Colonic mucosa (tissue), 4 donors: ENCODE results near the gene CACNA1D. TPM values are rescaled to one million over a fixed set of nuclear protein-coding genes. Genes with fewer than 3 reads are reported as not detected.

ENCODE experiments used
- DNase-seq: peaks from one replicate; pipeline ENCODE4 v3.0.0-alpha.2; 2020
- H3K27ac ChIP-seq: fragments of 200-600 bp; one replicate; pipeline ENCODE4 v1.8.0; 2021
- H3K27me3 ChIP-seq: fragments of 200-600 bp; one replicate; pipeline ENCODE4 v1.8.0; 2021
- H3K36me3 ChIP-seq: fragments of 200-600 bp; one replicate; pipeline ENCODE4 v1.8.0; 2021
- H3K4me1 ChIP-seq: fragments of 200-600 bp; one replicate; pipeline ENCODE4 v1.8.0; 2021; ENCODE audit warnings: mild to moderate bottlenecking
- H3K4me3 ChIP-seq: fragments of 200-600 bp; one replicate; pipeline ENCODE4 v1.8.0; 2021
- H3K9ac ChIP-seq, 2 donors: one replicate each; pipeline ENCODE4 v1.7.0; 2013; ENCODE audit warnings: control low read depth in 2 of 2, low read depth in 2 of 2, low read length in 2 of 2
- H3K9me3 ChIP-seq: fragments of 200-600 bp; one replicate; pipeline ENCODE4 v1.8.0; 2021
- intact Hi-C: fragments of 100-400 bp; cut with DNase I; formaldehyde crosslinking; loops from one replicate; pipeline ENCODE4 v1.14.1; 2022
- total RNA-seq, 2 donors: library from RNA; stranded (reverse); fragmentation: NEBNext Ultra II Directional in 1 of 2; extraction: Animal tissue kit (Norgen Biotek cat#: 25700) in 1 of 2; gene quantifications; one replicate each; pipeline ENCODE4 v1.2.1, GENCODE V29; 2021
- TF ChIP-seq, protein P1 (sequence below): fragments of 200-600 bp; IDR thresholded peaks from one replicate; pipeline ENCODE4 v1.8.0; 2022; ENCODE audit warnings: antibody characterized with exemption, mild to moderate bottlenecking
- donor health status: healthy.
- donor health status: DM: no; HTN: no; CAD: no.
- donor health status: DM: no; HTN: no; CAD: no.

CACNA1D gene
- total RNA-seq, 2 donors from 2014 or later: 9.6 to 17.1 TPM

DNA sequence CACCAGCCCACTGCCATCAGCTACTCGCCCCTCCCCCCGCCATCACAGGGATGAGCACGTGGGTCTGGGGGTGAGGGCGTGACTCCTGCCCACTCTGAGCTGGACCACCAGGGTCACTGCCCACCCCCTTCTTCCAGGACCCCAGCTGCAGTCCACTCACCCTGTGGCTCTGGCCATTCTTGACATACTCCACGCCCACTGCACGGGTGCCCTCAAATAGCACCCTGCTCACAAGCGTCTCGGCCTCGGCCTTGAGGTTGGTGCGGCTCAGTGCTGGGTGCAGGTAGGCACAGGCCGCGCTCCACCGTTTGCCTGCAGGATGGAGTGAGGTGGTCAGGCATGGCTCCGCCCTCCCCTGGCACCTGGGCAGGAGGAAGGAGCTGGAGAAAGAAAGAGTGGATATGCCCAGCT is 327.9 kb downstream of the CACNA1D start:
- H3K36me3 ChIP-seq: no peaks in the 10 kb centered on the region
- TF ChIP-seq, protein P1, sequence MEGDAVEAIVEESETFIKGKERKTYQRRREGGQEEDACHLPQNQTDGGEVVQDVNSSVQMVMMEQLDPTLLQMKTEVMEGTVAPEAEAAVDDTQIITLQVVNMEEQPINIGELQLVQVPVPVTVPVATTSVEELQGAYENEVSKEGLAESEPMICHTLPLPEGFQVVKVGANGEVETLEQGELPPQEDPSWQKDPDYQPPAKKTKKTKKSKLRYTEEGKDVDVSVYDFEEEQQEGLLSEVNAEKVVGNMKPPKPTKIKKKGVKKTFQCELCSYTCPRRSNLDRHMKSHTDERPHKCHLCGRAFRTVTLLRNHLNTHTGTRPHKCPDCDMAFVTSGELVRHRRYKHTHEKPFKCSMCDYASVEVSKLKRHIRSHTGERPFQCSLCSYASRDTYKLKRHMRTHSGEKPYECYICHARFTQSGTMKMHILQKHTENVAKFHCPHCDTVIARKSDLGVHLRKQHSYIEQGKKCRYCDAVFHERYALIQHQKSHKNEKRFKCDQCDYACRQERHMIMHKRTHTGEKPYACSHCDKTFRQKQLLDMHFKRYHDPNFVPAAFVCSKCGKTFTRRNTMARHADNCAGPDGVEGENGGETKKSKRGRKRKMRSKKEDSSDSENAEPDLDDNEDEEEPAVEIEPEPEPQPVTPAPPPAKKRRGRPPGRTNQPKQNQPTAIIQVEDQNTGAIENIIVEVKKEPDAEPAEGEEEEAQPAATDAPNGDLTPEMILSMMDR: no peak
- DNase-seq: no peak
- H3K4me3 ChIP-seq: no peak overlapping the region
- no peaks in the 10 kb centered on the region for H3K9me3 ChIP-seq
- H3K27ac ChIP-seq: no peak overlapping the region
- no peaks in the 10 kb centered on the region for H3K4me1 ChIP-seq
- intact Hi-C loops: no loop called here
- no peak overlapping the region for H3K9ac ChIP-seq
- H3K27me3 ChIP-seq: no peaks in the 10 kb centered on the region

DNA sequence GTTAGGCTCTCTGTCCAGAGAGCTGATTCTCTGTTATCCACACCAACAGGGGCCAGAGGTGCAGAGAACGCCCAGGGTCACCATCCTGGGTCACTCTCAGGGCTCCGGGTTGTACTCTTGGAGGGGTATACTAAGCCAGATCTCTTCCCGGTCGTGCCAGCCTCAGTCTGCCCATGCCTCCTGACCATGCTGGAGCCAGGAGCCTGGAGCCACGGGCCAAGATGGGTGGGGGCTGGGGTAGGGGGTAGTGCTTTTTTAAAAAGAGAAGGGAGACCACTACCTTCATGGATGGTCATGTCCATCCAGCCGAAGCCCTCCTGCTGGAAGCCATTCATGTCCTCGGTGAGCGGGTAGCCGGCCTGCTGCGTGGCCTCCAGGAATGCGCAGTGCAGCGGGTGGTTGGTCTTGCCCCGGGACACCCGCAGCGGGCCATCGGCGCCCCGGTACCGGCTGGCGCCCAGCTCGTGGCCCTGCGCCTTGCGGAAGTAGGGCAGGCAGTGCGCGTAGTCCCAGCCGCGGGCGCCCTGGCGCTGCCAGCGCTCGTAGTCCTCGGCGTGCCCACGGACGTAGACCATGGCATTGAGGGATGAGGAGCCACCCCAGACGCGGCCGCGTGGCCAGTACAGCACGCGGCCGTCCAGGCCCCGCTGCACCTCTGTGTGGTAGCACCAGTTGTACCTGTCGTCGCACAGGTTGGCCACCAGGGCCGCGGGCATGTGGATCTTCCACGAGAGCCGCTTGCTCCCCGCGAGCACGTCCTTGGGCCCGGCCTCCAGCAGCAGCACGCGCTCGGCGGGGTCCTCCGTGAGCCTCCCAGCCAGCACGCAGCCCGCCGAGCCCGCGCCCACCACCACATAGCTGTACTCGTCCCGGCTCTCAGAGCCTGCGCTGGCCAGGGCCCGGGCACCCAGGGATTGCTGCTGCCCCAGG is 328.9 kb downstream of the CACNA1D start:
- no peak overlapping the region for H3K9ac ChIP-seq
- TF ChIP-seq, protein P1: no peak
- no peak overlapping the region for H3K4me3 ChIP-seq
- no peaks in the 10 kb centered on the region for H3K27me3 ChIP-seq
- DNase-seq: no peak
- no peak overlapping the region for H3K27ac ChIP-seq
- no peaks in the 10 kb centered on the region for H3K9me3 ChIP-seq
- no peaks in the 10 kb centered on the region for H3K4me1 ChIP-seq
- intact Hi-C loops: no loop called here
- H3K36me3 ChIP-seq: no peaks in the 10 kb centered on the region

DNA sequence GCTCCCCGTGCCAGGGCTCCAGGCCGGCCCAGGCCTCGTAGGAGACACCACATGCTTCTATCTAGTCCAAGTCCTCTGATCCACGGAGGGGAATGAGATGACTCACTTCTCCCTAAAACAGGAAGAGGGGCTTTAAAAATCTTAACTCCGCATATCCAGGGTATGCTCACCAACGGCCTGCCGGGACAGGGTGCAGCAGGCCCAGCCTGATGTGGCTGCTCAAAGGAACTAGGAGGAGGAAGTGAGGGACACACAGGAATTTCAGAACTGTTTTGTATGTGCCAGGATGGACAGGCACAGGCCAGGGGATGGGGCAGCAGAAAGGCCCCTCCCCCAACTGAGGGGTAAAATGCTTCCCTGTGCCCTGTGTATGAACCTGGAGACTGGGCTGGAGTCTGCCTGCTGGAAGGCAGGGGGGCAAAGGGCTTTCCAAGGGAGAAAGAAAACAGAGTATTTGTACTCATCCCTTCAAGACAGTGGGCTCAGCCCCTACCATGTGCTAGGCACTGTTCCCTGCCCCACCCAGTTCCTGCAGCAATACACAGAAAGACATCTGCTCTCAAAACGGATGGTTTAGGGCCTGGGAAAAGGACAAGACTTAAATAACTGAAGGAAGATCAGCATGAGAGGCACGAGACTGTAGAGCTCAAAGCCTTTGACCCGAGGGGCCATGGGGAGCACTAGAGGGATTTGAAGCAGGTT is 329.7 kb downstream of the CACNA1D start:
- no peak overlapping the region for H3K4me3 ChIP-seq
- no peaks in the 10 kb centered on the region for H3K36me3 ChIP-seq
- H3K4me1 ChIP-seq: no peaks in the 10 kb centered on the region
- H3K9me3 ChIP-seq: no peaks in the 10 kb centered on the region
- H3K27me3 ChIP-seq: no peaks in the 10 kb centered on the region
- DNase-seq: no peak
- intact Hi-C loops: no loop called here
- H3K9ac ChIP-seq: no peak overlapping the region
- TF ChIP-seq, protein P1: no peak
- no peak overlapping the region for H3K27ac ChIP-seq

DNA sequence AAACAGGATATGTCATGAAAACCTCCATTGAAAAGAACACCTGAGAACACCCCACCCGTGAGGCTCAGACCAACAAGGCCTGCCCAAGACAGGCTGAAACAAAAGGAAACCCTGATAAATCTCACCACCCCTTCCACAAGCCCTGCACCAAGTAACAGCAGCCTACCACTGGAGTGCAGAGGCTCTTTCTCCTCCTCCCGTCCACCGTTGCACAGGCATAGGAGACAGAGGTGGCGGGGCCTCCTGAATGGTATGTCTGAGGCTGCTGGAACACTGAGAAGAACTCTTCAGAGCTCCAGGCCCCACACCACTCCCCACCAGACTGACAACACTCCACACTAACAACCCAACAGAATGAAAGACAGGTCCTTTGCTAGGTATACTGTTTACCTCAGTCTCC is 330.4 kb downstream of the CACNA1D start:
- no peaks in the 10 kb centered on the region for H3K27me3 ChIP-seq
- no peak for DNase-seq
- TF ChIP-seq, protein P1: no peak
- H3K36me3 ChIP-seq: no peaks in the 10 kb centered on the region
- H3K27ac ChIP-seq: no peak overlapping the region
- H3K4me3 ChIP-seq: no peak overlapping the region
- H3K9ac ChIP-seq: no peak overlapping the region
- no peaks in the 10 kb centered on the region for H3K4me1 ChIP-seq
- intact Hi-C loops: no loop called here
- no peaks in the 10 kb centered on the region for H3K9me3 ChIP-seq

DNA sequence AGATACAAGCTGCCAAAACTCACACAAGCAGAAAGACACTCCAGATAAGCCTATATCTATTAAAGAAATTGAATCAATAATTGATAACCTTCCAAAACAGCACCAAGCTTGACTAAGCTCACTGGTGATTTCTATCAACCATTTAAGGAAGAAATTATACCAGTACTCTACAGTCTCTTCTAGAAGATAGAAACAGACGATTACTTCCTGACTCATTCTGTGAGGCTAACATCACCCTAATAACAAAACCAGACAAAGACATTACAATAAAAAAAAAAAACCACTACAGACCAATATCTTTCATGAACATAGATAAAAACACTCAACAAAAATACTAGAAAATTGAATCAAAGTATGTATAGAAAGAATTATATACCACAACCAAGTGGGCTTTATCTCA is 331.6 kb downstream of the CACNA1D start:
- Histone ChIP-seq H3K36me3 (no peaks in the 10 kb centered on the region), H3K27ac (no peak overlapping the region), H3K4me3 (no peak overlapping the region), H3K9ac (no peak overlapping the region), H3K4me1 (no peaks in the 10 kb centered on the region), H3K27me3 (no peaks in the 10 kb centered on the region), H3K9me3 (no peaks in the 10 kb centered on the region)
- no peak for DNase-seq
- TF ChIP-seq, protein P1: no peak
- intact Hi-C loops: no loop called here
